HepG2 (cell line): ENCODE data around the gene COA4. TPM values are rescaled to one million over a fixed set of nuclear protein-coding genes. Genes with fewer than 3 reads are reported as not detected.
A peak's percentile ranks its signal among the peaks of the same experiment; 100 is the strongest.

Experiments
- AGO1 ChIP-seq: fragments of 200-400 bp; formaldehyde crosslinking; IDR thresholded peaks from 2 replicates; pipeline ENCODE4 v1.6.1; 2017; ENCODE audit warnings: mild to moderate bottlenecking, low read depth, low read length, moderate library complexity; ENCODE audit not compliant: poor library complexity, severe bottlenecking
- AGO2 ChIP-seq: fragments of 200-400 bp; formaldehyde crosslinking; optimal IDR thresholded peaks from 2 replicates; pipeline ENCODE3; 2017; ENCODE audit warnings: mild to moderate bottlenecking, low read depth, low read length, moderate library complexity
- EZH2 ChIP-seq: conservative IDR thresholded peaks from 2 replicates; pipeline ENCODE4 v1.6.1; 2012; ENCODE audit warnings: mild to moderate bottlenecking, low read depth, low read length, moderate library complexity
- FOXA1 ChIP-seq, 2 experiments: fragments of 450-650 bp in 1 of 2; sonication (generic) in 1 of 2; formaldehyde crosslinking in 1 of 2; IDR thresholded peaks; 2 replicates each; pipeline versions ENCODE4 v1.4.0 to v1.6.1; 2016 to 2020; ENCODE audit warnings: missing genetic modification reagents in 1 of 2
- FOXK1 ChIP-seq: sonication (generic); formaldehyde crosslinking; IDR thresholded peaks from 2 replicates; pipeline ENCODE4 v1.4.0; 2020; ENCODE audit warnings: low read depth, missing genetic modification reagents, borderline replicate concordance
- GRHL1 ChIP-seq: sonication (generic); formaldehyde crosslinking; conservative IDR thresholded peaks from 2 replicates; pipeline ENCODE4 v1.8.0; 2022; ENCODE audit warnings: missing genetic modification reagents
- MATR3 ChIP-seq: sonication (generic); formaldehyde crosslinking; IDR thresholded peaks from 2 replicates; pipeline ENCODE4 v1.4.0; 2020; ENCODE audit warnings: missing genetic modification reagents
- MXI1 ChIP-seq: IDR thresholded peaks from 3 replicates; pipeline ENCODE4 v1.6.1; 2012; ENCODE audit warnings: low read depth, low read length, inconsistent platforms, borderline replicate concordance
- SP2 ChIP-seq: sonication (generic); formaldehyde crosslinking; IDR thresholded peaks from 2 replicates; pipeline ENCODE4 v1.5.1; 2020; ENCODE audit warnings: mild to moderate bottlenecking, missing genetic modification reagents
- TMF1 ChIP-seq: sonication (generic); formaldehyde crosslinking; IDR thresholded peaks from 2 replicates; pipeline ENCODE4 v1.8.1; 2022; ENCODE audit warnings: low read depth, missing genetic modification reagents
- ZBTB14 ChIP-seq: sonication (generic); formaldehyde crosslinking; IDR thresholded peaks from 2 replicates; pipeline ENCODE4 v1.4.0; 2020; ENCODE audit warnings: missing genetic modification reagents
- ZBTB20 ChIP-seq: sonication (generic); formaldehyde crosslinking; IDR thresholded peaks from 2 replicates; pipeline ENCODE4 v1.8.1; 2023; ENCODE audit warnings: missing genetic modification reagents, low read depth, mild to moderate bottlenecking, borderline replicate concordance
- ZBTB34 ChIP-seq: sonication (generic); formaldehyde crosslinking; IDR thresholded peaks from 2 replicates; pipeline ENCODE4 v1.8.0; 2022; ENCODE audit warnings: mild to moderate bottlenecking, missing genetic modification reagents
- ZFP62 ChIP-seq: sonication (generic); formaldehyde crosslinking; IDR thresholded peaks from 2 replicates; pipeline ENCODE4 v1.4.0; 2020; ENCODE audit warnings: missing genetic modification reagents
- ZKSCAN5 ChIP-seq: sonication (generic); formaldehyde crosslinking; IDR thresholded peaks from 2 replicates; pipeline ENCODE4 v1.5.1; 2020; ENCODE audit warnings: mild to moderate bottlenecking, missing genetic modification reagents
- ZNF101 ChIP-seq: sonication (generic); formaldehyde crosslinking; IDR thresholded peaks from 2 replicates; pipeline ENCODE4 v1.4.0; 2020; ENCODE audit warnings: mild to moderate bottlenecking, low read depth, missing genetic modification reagents, borderline replicate concordance
- ZNF20 ChIP-seq: sonication (generic); formaldehyde crosslinking; IDR thresholded peaks from 2 replicates; pipeline ENCODE4 v1.4.0; 2020; ENCODE audit warnings: mild to moderate bottlenecking, moderate library complexity, missing genetic modification reagents
- ZNF256 ChIP-seq: sonication (generic); formaldehyde crosslinking; conservative IDR thresholded peaks from 2 replicates; pipeline ENCODE4 v1.4.0; 2020; ENCODE audit warnings: missing genetic modification reagents
- ZNF296 ChIP-seq: sonication (generic); formaldehyde crosslinking; conservative IDR thresholded peaks from 2 replicates; pipeline ENCODE4 v1.5.0; 2020; ENCODE audit warnings: mild to moderate bottlenecking, missing genetic modification reagents
- ZNF343 ChIP-seq: sonication (generic); formaldehyde crosslinking; IDR thresholded peaks from 2 replicates; pipeline ENCODE4 v1.4.0; 2020; ENCODE audit warnings: mild to moderate bottlenecking, missing genetic modification reagents
- ZNF362 ChIP-seq: sonication (generic); formaldehyde crosslinking; IDR thresholded peaks from 2 replicates; pipeline ENCODE4 v1.4.0; 2020; ENCODE audit warnings: missing genetic modification reagents, mild to moderate bottlenecking, borderline replicate concordance
- ZNF788 ChIP-seq: sonication (generic); formaldehyde crosslinking; IDR thresholded peaks from 2 replicates; pipeline ENCODE4 v1.5.0; 2020; ENCODE audit warnings: mild to moderate bottlenecking, missing genetic modification reagents, borderline replicate concordance
- ZNF850 ChIP-seq: sonication (generic); formaldehyde crosslinking; conservative IDR thresholded peaks from 2 replicates; pipeline ENCODE4 v1.9.0; 2021; ENCODE audit warnings: mild to moderate bottlenecking, missing genetic modification reagents
- polyA plus RNA-seq, 8 experiments: library from polyadenylated mRNA; depleted of rRNA in 3 of 8; stranded (reverse) in 7 of 8; unstranded in 1 of 8; fragments of >200 nt; fragmentation: Illumina TruSeq in 4 of 8; extraction: Trizol in 4 of 8; gene quantifications; 2 replicates each; pipeline versions ENCODE4 v1.2.1 to v1.2.3, GENCODE V29; 2011 to 2016; ENCODE audit warnings: low read depth in 4 of 8, missing spikeins in 1 of 8, mixed read lengths in 1 of 8; ENCODE audit not compliant: insufficient read depth in 1 of 8
- total RNA-seq, 5 experiments: library from RNA; depleted of rRNA; stranded (reverse); fragments of >200 nt; fragmentation: Illumina TruSeq; extraction: Trizol; gene quantifications; 2 replicates each; pipeline ENCODE4 v1.2.3, GENCODE V29; 2016; ENCODE audit warnings: low read depth in 1 of 5

COA4 gene
- total and polyA plus RNA-seq, 2 of the 13 experiments (the other 11 are each of a cell fraction or from before 2014, with no cell fraction given), result 107 to 109 TPM

GRCh38 chr11:73876424-73877310 lies at the start of gene COA4, which contains the start of gene PAAF1 (continued):
- TF ChIP-seq ZFP62 (CRISPR knock-in tag) (no peak), AGO2 (peak; percentile 94), MATR3 (no peak), ZBTB20 (CRISPR knock-in tag) (peak; percentile 67), SP2 (CRISPR knock-in tag) (peak; percentile 95), FOXK1 (CRISPR knock-in tag) (peak; percentile 75; the same call in 1 of the 2 replicates), EZH2 (no peak), ZKSCAN5 (CRISPR knock-in tag) (no peak), AGO1 (no peak), TMF1 (CRISPR knock-in tag) (no peak), ZNF362 (peak; percentile 31; the same call in 1 of the 2 replicates), ZBTB34 (no peak; the same call in 1 of the 2 replicates), ZNF256 (CRISPR knock-in tag) (no peak), ZNF20 (CRISPR knock-in tag) (peak; percentile 91; the same call in 1 of the 2 replicates), GRHL1 (CRISPR knock-in tag) (no peak), ZNF101 (CRISPR knock-in tag) (no peak), ZBTB14 (CRISPR knock-in tag) (peak; percentile 89), FOXA1 (IDR thresholded peaks at IDR 0.05) (no peak), FOXA1 (CRISPR knock-in tag; IDR thresholded peaks at IDR 0.05) (0 out of 2 replicates have a peak, but pooled peaks have one; percentile 19), ZNF850 (CRISPR knock-in tag) (0 out of 2 replicates have a peak, but pooled peaks have one; percentile 55), ZNF343 (no peak), ZNF788 (CRISPR knock-in tag) (peak; percentile 87; the same call in 1 of the 2 replicates), ZNF296 (CRISPR knock-in tag) (no peak), MXI1 (peak; percentile 93; the same call in 1 of the 3 replicates)
